Heart right ventricle (tissue), 16 donors: ENCODE results near the gene LSG1. TPM values are rescaled to one million over a fixed set of nuclear protein-coding genes. Genes with fewer than 3 reads are reported as not detected.
A peak's percentile ranks its signal among the peaks of the same experiment; 100 is the strongest.

Experiments
- ATAC-seq, 8 donors: fragments of 200-7000 bp; cut with Tn5 transposase; one replicate each; pipeline ENCODE4 v1.9.1; 2020; ENCODE audit warnings: mild to moderate bottlenecking in 8 of 8, moderate library complexity in 8 of 8, moderate number of reproducible peaks in 1 of 8
- DNase-seq, 2 donors: peaks; one replicate each; pipeline ENCODE4 v3.0.0-alpha.2; 2020
- H3K27ac ChIP-seq, 10 donors: fragments of 200-600 bp; sonication (generic) in 2 of 10; one replicate each; pipeline versions ENCODE4 v1.5.0 to v1.8.0; 2020 to 2022; ENCODE audit warnings: mild to moderate bottlenecking in 3 of 10
- H3K27me3 ChIP-seq, 7 donors: fragments of 200-600 bp; one replicate each; pipeline ENCODE4 v1.8.0; 2021 to 2022; ENCODE audit warnings: mild to moderate bottlenecking in 2 of 7
- H3K36me3 ChIP-seq, 9 donors: fragments of 200-600 bp; sonication (generic) in 1 of 9; one replicate each; pipeline versions ENCODE4 v1.5.0 to v1.8.0; 2020 to 2022; ENCODE audit warnings: mild to moderate bottlenecking in 2 of 9
- H3K4me1 ChIP-seq, 9 donors: fragments of 200-600 bp; sonication (generic) in 1 of 9; one replicate each; pipeline versions ENCODE4 v1.5.0 to v1.8.0; 2020 to 2022; ENCODE audit warnings: mild to moderate bottlenecking in 4 of 9
- H3K4me3 ChIP-seq, 10 donors: fragments of 200-600 bp; sonication (generic) in 2 of 10; one replicate each; pipeline versions ENCODE4 v1.5.0 to v1.8.0; 2020 to 2022; ENCODE audit warnings: mild to moderate bottlenecking in 7 of 10, moderate library complexity in 2 of 10
- H3K9me3 ChIP-seq, 11 donors: fragments of 200-600 bp in 10 of 11; sonication (generic) in 2 of 11; one replicate each; pipeline versions ENCODE4 v1.5.0 to v1.8.0; 2013 to 2022; ENCODE audit warnings: mild to moderate bottlenecking in 2 of 11, control low read depth in 1 of 11, moderate library complexity in 1 of 11
- WGBS, 2 donors: extraction: QIAGEN DNeasy Blood & Tissue Kit; methylation state at CpG; one replicate each; pipeline ENCODE4 v1.1.7; 2013; ENCODE audit warnings: inconsistent platforms in 1 of 2; 5-methylcytosine and 5-hydroxymethylcytosine counted together
- intact Hi-C, 10 donors: fragments of 100-400 bp; cut with DNase I; formaldehyde crosslinking; loops; one replicate each; pipeline versions ENCODE4 v1.11.1 to v1.14.2; 2022
- polyA plus RNA-seq, 2 donors: library from polyadenylated mRNA; stranded (reverse); fragments of 200-250 nt; gene quantifications; one replicate each; pipeline ENCODE4 v1.2.3, GENCODE V29; 2013
- total RNA-seq, 10 donors: library from RNA; stranded (reverse); fragmentation: NEBNext Ultra II Directional in 3 of 10; extraction: Animal tissue kit (Norgen Biotek cat#: 25700) in 3 of 10; gene quantifications; one replicate each; pipeline versions ENCODE4 v1.2.1 to v1.2.4, GENCODE V29; 2021 to 2023
- TF ChIP-seq, protein P1 (sequence below), 9 donors: fragments of 200-600 bp; sonication (generic) in 2 of 9; IDR thresholded peaks; one replicate each; pipeline versions ENCODE4 v1.5.0 to v1.8.0; 2021 to 2022; ENCODE audit warnings: antibody characterized with exemption in 9 of 9, mild to moderate bottlenecking in 5 of 9, moderate library complexity in 1 of 9
- donor health status: Arrhythmogenic right ventricular cardiomyopathy.
- donor health status: ischemic (EF 13 %, LVEDD 7.1; RV severe dilation, severe dysfunction).
- donor health status: healthy with polysubstance abuse.
- donor health status: DM: no; HTN: yes; CAD: no.
- donor health status: DM: no; HTN: no; CAD: no.
- donor health status: ischemic (EF 25% LVEDD 6.9; RV normal size, moderate dysfunction).
- donor health status: ischemic (EF 25% LVEDD 5.7; RV mildly dilated, moderate dysfunction).
- donor health status: healthy.
- donor health status: DM: yes; HTN: yes; CAD: no.
- donor health status: Ischemic cardiomyopathy.
- donor health status: ischemic (EF 35%, LVEDD 5.7; RV mildly dilated, moderate dysfunction).
- donor health status: nonischemic (EF 11% LVEDD 7.7; RV severe dilation, severe dysfunction).
- donor health status: DM: yes; HTN: yes; CAD: no.
- donor health status: PGD.
- donor health status: ischemic (EF 29% LVEDD 5.4; RV normal size, mild dysfunction).
- donor health status: nonischemic (EF 23%, LVEDD 6.1; RV moderate dilation, normal function).

Gene LSG1
- total and polyA plus RNA-seq, 12 donors = 11.3 to 22.1 (median 18.5) TPM

DNA sequence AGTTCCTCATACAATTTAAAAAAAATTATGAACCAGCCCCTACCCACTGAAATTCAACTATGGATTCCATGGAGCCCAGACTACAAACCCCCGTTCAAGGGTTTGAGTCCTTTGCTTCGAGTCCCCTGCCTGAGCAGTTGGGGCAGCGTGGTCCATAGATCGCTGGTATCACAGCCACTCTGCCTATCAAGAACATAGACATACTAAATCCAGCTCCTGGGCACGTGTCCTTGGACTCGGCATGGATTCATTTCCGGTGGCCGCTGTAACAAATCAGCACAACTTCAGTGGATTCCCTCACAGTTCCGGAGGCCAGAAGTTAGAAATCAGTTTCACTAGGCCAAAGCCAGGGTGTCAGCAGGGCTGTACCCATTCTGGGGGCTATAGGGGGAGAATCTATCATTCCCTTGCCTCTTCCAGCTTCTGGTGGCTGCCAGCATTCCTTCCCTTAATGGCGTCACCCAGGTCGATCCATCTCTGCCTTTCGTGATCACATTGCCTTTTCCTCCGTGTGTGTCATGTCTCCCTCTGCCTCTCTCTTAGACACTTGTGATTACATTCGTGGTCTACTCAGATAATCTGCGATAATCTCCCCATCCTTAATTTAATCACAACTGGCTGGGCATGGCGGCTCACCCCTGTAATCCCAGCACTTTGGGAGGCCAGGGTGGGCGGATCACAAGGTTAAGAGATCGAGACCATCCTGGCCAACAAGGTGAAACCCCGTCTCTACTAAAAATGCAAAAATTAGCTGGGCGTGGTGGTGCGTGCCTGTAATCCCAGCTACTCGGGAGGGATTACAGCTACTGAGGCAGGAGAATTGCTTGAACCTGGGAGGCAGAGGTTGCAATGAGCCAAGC, 34.2 kb downstream of the LSG1 start:
- H3K4me3 ChIP-seq = no peak overlapping the region
- WGBS, 2 donors = 93 to 94% methylated on average over 22 of the region's 22 CpGs
- TF ChIP-seq, protein P1, sequence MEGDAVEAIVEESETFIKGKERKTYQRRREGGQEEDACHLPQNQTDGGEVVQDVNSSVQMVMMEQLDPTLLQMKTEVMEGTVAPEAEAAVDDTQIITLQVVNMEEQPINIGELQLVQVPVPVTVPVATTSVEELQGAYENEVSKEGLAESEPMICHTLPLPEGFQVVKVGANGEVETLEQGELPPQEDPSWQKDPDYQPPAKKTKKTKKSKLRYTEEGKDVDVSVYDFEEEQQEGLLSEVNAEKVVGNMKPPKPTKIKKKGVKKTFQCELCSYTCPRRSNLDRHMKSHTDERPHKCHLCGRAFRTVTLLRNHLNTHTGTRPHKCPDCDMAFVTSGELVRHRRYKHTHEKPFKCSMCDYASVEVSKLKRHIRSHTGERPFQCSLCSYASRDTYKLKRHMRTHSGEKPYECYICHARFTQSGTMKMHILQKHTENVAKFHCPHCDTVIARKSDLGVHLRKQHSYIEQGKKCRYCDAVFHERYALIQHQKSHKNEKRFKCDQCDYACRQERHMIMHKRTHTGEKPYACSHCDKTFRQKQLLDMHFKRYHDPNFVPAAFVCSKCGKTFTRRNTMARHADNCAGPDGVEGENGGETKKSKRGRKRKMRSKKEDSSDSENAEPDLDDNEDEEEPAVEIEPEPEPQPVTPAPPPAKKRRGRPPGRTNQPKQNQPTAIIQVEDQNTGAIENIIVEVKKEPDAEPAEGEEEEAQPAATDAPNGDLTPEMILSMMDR (IDR thresholded peaks at IDR 0.05) = no peak
- H3K27ac ChIP-seq = no peak overlapping the region
- peaks cover 0 to 26% (median 13%) of the 10 kb centered on the region in 9 donors for H3K4me1 ChIP-seq
- intact Hi-C loops = no loop called here
- H3K27me3 ChIP-seq = no peaks in the 10 kb centered on the region
- H3K36me3 ChIP-seq = peaks cover 0 to 31% (median 13%) of the 10 kb centered on the region in 9 donors
- no peaks in the 10 kb centered on the region for H3K9me3 ChIP-seq
- DNase-seq (no peak), ATAC-seq (no peak)

DNA sequence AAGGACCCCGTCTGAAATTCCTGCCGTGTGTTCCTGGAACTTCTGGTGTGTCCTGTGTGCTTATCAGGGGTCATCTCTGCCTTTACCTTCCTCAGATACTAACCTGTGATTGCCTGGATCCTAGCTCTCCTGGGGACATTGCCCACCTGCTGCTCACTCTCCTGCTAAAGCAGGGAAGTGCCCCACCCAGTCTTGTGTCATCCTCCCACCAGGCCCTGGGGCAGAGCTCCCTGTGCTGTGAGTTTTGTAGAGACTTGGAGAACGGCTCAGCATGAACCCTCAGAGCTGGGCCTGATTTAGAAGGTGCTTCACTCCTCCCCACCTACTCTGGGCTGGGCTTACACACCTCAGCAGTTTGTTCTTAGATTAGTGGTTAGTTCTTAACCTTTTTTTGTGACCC, 34.9 kb downstream of the LSG1 start:
- Histone ChIP-seq H3K9me3 (no peaks in the 10 kb centered on the region), H3K36me3 (peaks cover 0 to 24% (median 10%) of the 10 kb centered on the region in 9 donors), H3K27me3 (no peaks in the 10 kb centered on the region), H3K4me3 (no peak overlapping the region), H3K27ac (no peak overlapping the region), H3K4me1 (peaks cover 0 to 32% (median 20%) of the 10 kb centered on the region in 9 donors)
- ATAC-seq (no peak), DNase-seq (no peak)
- 69 to 71% methylated on average over 3 of the region's 3 CpGs for WGBS, 2 donors
- intact Hi-C loops = no loop called here
- TF ChIP-seq, protein P1 (IDR thresholded peaks at IDR 0.05) = no peak

DNA sequence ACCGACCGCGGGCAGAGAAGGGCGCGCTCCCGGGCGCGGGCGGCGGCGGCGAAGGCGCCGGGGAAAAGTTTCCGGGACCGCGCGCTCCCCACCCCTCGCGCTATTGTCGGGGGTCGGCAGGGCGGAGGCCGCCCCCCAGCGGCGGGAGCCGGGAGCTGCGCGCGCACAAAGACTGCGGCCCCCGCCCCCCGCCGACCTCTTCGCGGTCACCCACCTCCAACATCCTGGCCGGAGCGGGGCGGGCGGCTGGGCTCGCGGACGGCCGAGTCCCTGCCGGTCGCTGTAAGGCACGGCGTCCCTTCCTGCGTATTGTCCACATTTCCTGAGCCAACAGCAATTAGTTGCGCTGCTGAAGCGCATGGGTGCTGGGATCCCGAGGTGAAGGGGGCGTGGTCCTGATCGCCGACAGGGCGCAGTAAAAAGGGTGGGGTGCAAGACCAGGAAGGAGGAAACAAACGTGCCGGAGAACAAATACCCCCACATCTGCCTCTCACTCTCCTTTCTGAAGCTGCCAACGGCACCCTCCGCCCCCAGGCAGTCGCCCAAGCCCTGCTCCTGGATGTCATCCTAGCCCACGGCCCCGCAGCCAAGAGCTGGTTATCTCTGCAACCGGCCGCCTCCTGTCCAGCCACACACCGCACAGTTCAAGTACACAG, 38.5 kb downstream of the LSG1 start, which contains the start of gene TMEM44:
Gene TMEM44 (minus strand): TSS at position 71 of the 656 bp plus-strand sequence. CDS start 204 bp downstream, outside the sequence.
- ATAC-seq (peak; percentile 87 to 96 (median 92)), DNase-seq (peak; percentile 82)
- Histone ChIP-seq H3K9me3 (no peaks in the 10 kb centered on the region), H3K4me3 (peak within 1 kb of the TSS; percentile 22 to 72 (median 64)), H3K36me3 (peaks cover 0 to 9% (median 0%) of the 10 kb centered on the region in 9 donors), H3K4me1 (peaks cover 0 to 14% (median 8%) of the 10 kb centered on the region in 9 donors), H3K27ac (peak within 1 kb of the TSS; percentile 75 to 91 (median 84)), H3K27me3 (no peaks in the 10 kb centered on the region)
- intact Hi-C loops = no loop called here
- WGBS, 2 donors = 0 to 1% methylated on average over 53 to 66 of the region's 66 CpGs
- TF ChIP-seq, protein P1 (IDR thresholded peaks at IDR 0.05) = peak; percentile 42 to 83 (median 66)

DNA sequence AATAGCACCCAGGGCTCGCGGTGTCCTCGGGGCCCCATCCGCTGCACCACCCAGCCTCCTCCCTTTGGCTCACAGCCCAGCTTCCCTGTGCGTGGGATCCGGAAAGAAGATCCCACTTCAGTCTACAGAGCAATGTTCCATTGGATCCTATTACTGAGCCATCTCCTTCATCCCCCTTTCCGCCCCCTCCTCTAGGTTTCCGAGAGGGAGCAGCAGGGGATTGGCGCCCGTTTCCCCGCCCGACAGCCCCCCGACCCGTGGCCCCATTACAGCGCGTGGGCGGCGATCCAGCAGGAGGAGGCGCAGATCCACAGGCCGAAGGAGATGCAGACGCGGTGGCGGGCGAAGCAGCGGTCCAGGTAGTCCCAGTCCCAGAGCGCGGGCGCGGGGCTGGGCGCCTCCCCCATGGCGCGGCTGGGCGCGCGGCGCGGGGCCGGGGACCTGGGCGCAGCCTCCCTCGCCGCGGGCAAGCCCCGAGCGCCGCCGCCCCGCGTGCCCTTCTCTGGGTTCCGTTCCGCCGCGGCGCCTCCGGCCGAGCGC, 39.1 kb downstream of the LSG1 start:
- peak; percentile 48 to 51 for DNase-seq
- intact Hi-C loops = no loop called here
- H3K36me3 ChIP-seq = peaks cover 0 to 15% (median 0%) of the 10 kb centered on the region in 9 donors
- peak overlapping the region; percentile 75 to 91 (median 84) for H3K27ac ChIP-seq
- TF ChIP-seq, protein P1 (IDR thresholded peaks at IDR 0.05) = no peak
- ATAC-seq = peak; percentile 23 to 58 (median 44)
- H3K9me3 ChIP-seq = no peaks in the 10 kb centered on the region
- H3K4me3 ChIP-seq = peak overlapping the region; percentile 22 to 72 (median 64)
- 1 to 2% methylated on average over 35 to 56 of the region's 56 CpGs for WGBS, 2 donors
- H3K27me3 ChIP-seq = no peaks in the 10 kb centered on the region
- H3K4me1 ChIP-seq = peaks cover 0 to 14% (median 8%) of the 10 kb centered on the region in 9 donors
